Panc1 (cell line): ENCODE results near the gene EGFR.

Experiments
- CTCF ChIP-seq: fragments of 450-650 bp; IDR thresholded peaks from 2 replicates; pipeline ENCODE4 v1.5.1; 2017; ENCODE audit warnings: mild to moderate bottlenecking
- POLR2AphosphoS5 ChIP-seq: IDR thresholded peaks from 2 replicates; pipeline ENCODE4 v1.6.1; 2012; ENCODE audit warnings: mild to moderate bottlenecking, low read depth, low read length, moderate library complexity
- REST ChIP-seq, 2 experiments: IDR thresholded peaks; 2 replicates each; pipeline ENCODE4 v1.6.1; 2011 to 2012; ENCODE audit warnings: low read depth in 2 of 2, control low read depth in 1 of 2, low read length in 1 of 2, mild to moderate bottlenecking in 1 of 2, moderate library complexity in 1 of 2; ENCODE audit not compliant: insufficient read depth in 1 of 2
- SIN3A ChIP-seq: IDR thresholded peaks from 2 replicates; pipeline ENCODE4 v1.6.1; 2012; ENCODE audit warnings: low read depth, mild to moderate bottlenecking, low read length, moderate library complexity, borderline replicate concordance; ENCODE audit not compliant: insufficient read depth
- TCF7L2 ChIP-seq: IDR thresholded peaks from 2 replicates; pipeline ENCODE4 v1.6.1; 2011; ENCODE audit warnings: mild to moderate bottlenecking, low read depth, low read length, inconsistent platforms

- TF ChIP-seq CTCF (no peak), SIN3A (no peak), POLR2AphosphoS5 (no peak), REST (IDR thresholded peaks at IDR 0.05; ENCODE audit: insufficient read depth in 1 of 2, low read depth in 2 of 2, low read length in 1 of 2) (no peak), TCF7L2 (no peak)
Observed at GRCh38 chr7:55108401-55108800, 89.6 kb downstream of the EGFR start.
